PC-9 (cell line): ENCODE measurements around the gene MCM6. TPM values are rescaled to one million over a fixed set of nuclear protein-coding genes. Genes with fewer than 3 reads are reported as not detected.
"Not testable (repeated sequence)": the region's sequence is repeated elsewhere in the genome, so short reads cannot be mapped to it uniquely, and the experiment has no call there.

Experiments
- BruUV-seq: library from RNA; stranded (reverse); fragments of 400-500 nt; replicated peaks from 2 replicates; lab custom pipeline; 2021; lab: Mats Ljungman, UMichigan
- CTCF ChIA-PET: fragments of 300-600 bp; sonication (Branson Sonifier 250); formaldehyde crosslinking; loops from one replicate; lab custom pipeline; 2022; ENCODE audit warnings: antibody characterized with exemption; lab: Charles Lee
- POLR2A ChIA-PET: fragments of 300-600 bp; sonication (Branson Sonifier 250); formaldehyde crosslinking; loops from one replicate; lab custom pipeline; 2022; ENCODE audit warnings: antibody characterized with exemption; ENCODE audit not compliant: unreplicated experiment; lab: Charles Lee
- DNase-seq, 2 experiments: peaks; one replicate each; pipeline versions ENCODE4 v3.0.0 to v3.0.0-alpha.2; 2015 to 2022; ENCODE audit warnings: mixed read lengths in 1 of 2
- H2AFZ ChIP-seq: fragments of 200-600 bp; sonication (generic); 2 replicates; pipeline ENCODE4 v1.8.1; 2017; ENCODE audit warnings: antibody characterized with exemption
- H3F3A ChIP-seq: fragments of 200-600 bp; sonication (generic); 2 replicates; pipeline ENCODE4 v1.8.1; 2017; ENCODE audit warnings: antibody characterized with exemption, mild to moderate bottlenecking, low read depth; ENCODE audit not compliant: insufficient read depth
- H3K27ac ChIP-seq: fragments of 200-600 bp; sonication (generic); 2 replicates; pipeline ENCODE4 v1.6.1; 2016; ENCODE audit warnings: mixed run types
- H3K27me3 ChIP-seq: fragments of 200-600 bp; sonication (generic); 2 replicates; pipeline ENCODE4 v1.6.1; 2016; ENCODE audit warnings: low read depth, mixed run types; ENCODE audit not compliant: insufficient read depth
- H3K36me3 ChIP-seq: fragments of 200-600 bp; sonication (generic); 2 replicates; pipeline ENCODE4 v1.6.1; 2016; ENCODE audit warnings: low read depth, mixed run types
- H3K4me1 ChIP-seq: fragments of 200-600 bp; sonication (generic); replicated peaks from 2 replicates; pipeline ENCODE4 v1.6.1; 2016; ENCODE audit warnings: mixed run types; ENCODE audit not compliant: insufficient read depth
- H3K4me2 ChIP-seq: fragments of 200-600 bp; sonication (generic); 2 replicates; pipeline ENCODE4 v1.6.1; 2017; ENCODE audit warnings: mixed run types
- H3K4me3 ChIP-seq: fragments of 200-600 bp; sonication (generic); 2 replicates; pipeline ENCODE4 v1.6.1; 2016; ENCODE audit warnings: mixed run types
- H3K79me2 ChIP-seq: fragments of 200-600 bp; sonication (generic); 2 replicates; pipeline ENCODE4 v1.6.1; 2017; ENCODE audit warnings: low read depth, mixed run types
- H3K9me2 ChIP-seq: fragments of 200-600 bp; sonication (generic); 2 replicates; pipeline ENCODE4 v1.8.1; 2017; ENCODE audit warnings: mild to moderate bottlenecking; ENCODE audit not compliant: insufficient read depth
- H3K9me3 ChIP-seq: fragments of 200-600 bp; sonication (generic); 2 replicates; pipeline ENCODE4 v1.8.1; 2016; ENCODE audit warnings: low read depth; ENCODE audit not compliant: insufficient read depth
- H4K20me1 ChIP-seq: fragments of 200-600 bp; sonication (generic); 2 replicates; pipeline ENCODE4 v1.8.1; 2017; ENCODE audit not compliant: insufficient read depth
- CTCF ChIP-seq: fragments of 200-600 bp; sonication (generic); conservative IDR thresholded peaks from 2 replicates; pipeline ENCODE4 v1.6.1; 2017; ENCODE audit warnings: mixed run types, antibody characterized with exemption, mild to moderate bottlenecking, moderate library complexity
- EZH2 ChIP-seq: fragments of 200-600 bp; sonication (generic); IDR thresholded peaks from 2 replicates; pipeline ENCODE4 v1.8.0; 2017; ENCODE audit warnings: antibody characterized with exemption, low read depth
- intact Hi-C: fragments of 100-400 bp; cut with micrococcal nuclease; formaldehyde crosslinking; loops from one replicate; pipeline ENCODE4 v1.10.0; 2022; ENCODE audit not compliant: unreplicated experiment
- total RNA-seq: library from RNA; stranded (reverse); gene quantifications from 2 replicates; pipeline ENCODE4 v1.2.3, GENCODE V29; 2021

MCM6 gene
- total RNA-seq, 1 experiment from 2014 or later = 33.1 TPM

GRCh38 chr2:135893374-135893794 is 17.1 kb upstream of the MCM6 start:
- Histone ChIP-seq H4K20me1 (no peaks in the 10 kb centered on the region), H3F3A (no peaks in the 10 kb centered on the region), H3K9me3 (no peaks in the 10 kb centered on the region), H3K36me3 (no peaks in the 10 kb centered on the region), H3K79me2 (no peaks in the 10 kb centered on the region), H3K4me1 (no peaks in the 10 kb centered on the region), H3K4me3 (no peak overlapping the region), H2AFZ (no peak overlapping the region), H3K4me2 (no peak overlapping the region), H3K27ac (no peak overlapping the region), H3K9me2 (no peaks in the 10 kb centered on the region), H3K27me3 (no peaks in the 10 kb centered on the region)
- intact Hi-C loops = no loop called here
- no TSS peak for BruUV-seq
- POLR2A ChIA-PET = no interaction called here
- TF ChIP-seq EZH2 (no peak), CTCF (no peak)
- CTCF ChIA-PET = no interaction called here
- no peak for DNase-seq

- no peak overlapping the region for H3K4me3 ChIP-seq
- no peak overlapping the region for H3K4me2 ChIP-seq
- intact Hi-C loops = no loop called here
- no peaks in the 10 kb centered on the region for H3K27me3 ChIP-seq
- H2AFZ ChIP-seq = no peak overlapping the region
- no TSS peak for BruUV-seq
- no peaks in the 10 kb centered on the region for H3K4me1 ChIP-seq
- no peaks in the 10 kb centered on the region for H4K20me1 ChIP-seq
- H3F3A ChIP-seq = no peaks in the 10 kb centered on the region
- ChIA-PET POLR2A (no interaction called here), CTCF (no interaction called here)
- no peak for DNase-seq
- TF ChIP-seq EZH2 (no peak), CTCF (no peak)
- H3K9me2 ChIP-seq = no peaks in the 10 kb centered on the region
- H3K27ac ChIP-seq = no peak overlapping the region
- H3K9me3 ChIP-seq = no peaks in the 10 kb centered on the region
- no peaks in the 10 kb centered on the region for H3K36me3 ChIP-seq
- H3K79me2 ChIP-seq = no peaks in the 10 kb centered on the region
Observed at GRCh38 chr2:135890835-135891234, 14.6 kb upstream of the MCM6 start.

GRCh38 chr2:135890149-135890548 is 13.9 kb upstream of the MCM6 start:
- Histone ChIP-seq H3K27me3 (no peaks in the 10 kb centered on the region), H3K79me2 (no peaks in the 10 kb centered on the region), H3F3A (no peaks in the 10 kb centered on the region), H3K4me1 (no peaks in the 10 kb centered on the region), H3K36me3 (no peaks in the 10 kb centered on the region), H3K9me2 (no peaks in the 10 kb centered on the region), H4K20me1 (no peaks in the 10 kb centered on the region), H3K27ac (no peak overlapping the region), H3K9me3 (no peaks in the 10 kb centered on the region), H3K4me3 (no peak overlapping the region), H3K4me2 (no peak overlapping the region), H2AFZ (no peak overlapping the region)
- intact Hi-C loops = no loop called here
- CTCF ChIA-PET = no interaction called here
- BruUV-seq = no TSS peak
- POLR2A ChIA-PET = no interaction called here
- TF ChIP-seq CTCF (no peak), EZH2 (no peak)
- no peak for DNase-seq

- intact Hi-C loops, BruUV-seq, H3K27me3 ChIP-seq, H3K36me3 ChIP-seq, H3K9me2 ChIP-seq, H3K4me1 ChIP-seq, H3K79me2 ChIP-seq, H3F3A ChIP-seq, H2AFZ ChIP-seq, DNase-seq, H3K9me3 ChIP-seq, H4K20me1 ChIP-seq, H3K4me3 ChIP-seq, H3K4me2 ChIP-seq, H3K27ac ChIP-seq, CTCF ChIA-PET: not testable (repeated sequence)
- POLR2A ChIA-PET = interaction anchor here (0.6 kb wide), 1 partner anchor 22 kb away, joined by 5 read pairs; no protein-coding TSS in a partner anchor
Observed at GRCh38 chr2:135888587-135888986, 12.3 kb upstream of the MCM6 start.
